GDM1 (cell line): ENCODE data around the gene PTPRCAP.
A peak's percentile ranks its signal among the peaks of the same experiment; 100 is the strongest.
"Not testable (repeated sequence)": the region's sequence is repeated elsewhere in the genome, so short reads cannot be mapped to it uniquely, and the experiment has no call there.

Experiments used
- DNase-seq: peaks from one replicate; lab custom pipeline; 2025; lab: John Stamatoyannopoulos, UW

PTPRCAP gene

DNA sequence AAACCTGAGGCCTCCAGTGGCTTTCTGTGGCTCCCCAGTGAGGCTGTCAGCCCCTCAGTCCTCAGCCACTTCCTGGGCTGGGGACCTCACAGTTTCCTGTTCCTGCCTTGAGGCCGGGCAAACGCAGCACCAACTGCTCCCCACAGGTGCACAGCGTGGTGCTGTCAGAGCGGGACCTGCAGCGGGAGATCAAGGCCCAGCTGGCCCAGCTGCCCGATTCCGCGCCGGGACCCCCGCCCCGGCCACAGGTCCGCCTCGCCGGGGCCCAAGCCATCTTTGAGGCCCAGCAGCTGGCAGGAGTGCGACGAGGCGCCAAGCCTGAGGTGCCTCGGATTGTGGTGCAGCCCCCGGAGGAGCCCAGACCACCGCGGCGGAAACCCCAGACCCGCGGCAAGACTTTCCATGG is 28.2 kb downstream of the PTPRCAP start:
- peak; percentile 70 for DNase-seq

- no peak for DNase-seq
Observed at GRCh38 chr11:67408437-67409200, 28.9 kb downstream of the PTPRCAP start.

DNA sequence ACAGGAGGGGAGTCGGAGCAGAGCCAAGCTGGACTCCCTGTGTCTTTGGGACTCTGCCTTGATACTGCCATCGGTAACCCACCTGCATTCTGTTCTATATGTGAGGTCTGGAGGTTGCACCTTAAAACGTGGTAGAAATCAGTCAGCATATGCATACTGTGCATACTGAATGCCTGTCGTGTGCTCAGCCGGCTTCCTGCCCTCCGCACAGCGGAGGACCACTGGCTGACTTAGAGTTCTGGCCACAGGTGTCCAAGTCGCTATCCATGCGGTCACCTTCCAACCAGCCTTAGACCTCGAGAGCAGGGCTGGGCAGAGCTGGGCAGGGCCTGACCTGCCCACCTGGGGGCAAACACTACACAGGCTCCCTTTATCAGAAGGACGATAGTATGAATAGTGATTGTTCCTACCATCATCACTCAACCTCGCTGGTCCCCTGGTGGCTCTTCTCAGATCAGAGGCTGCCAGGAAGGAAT is 29.8 kb downstream of the PTPRCAP start:
- DNase-seq, result no peak

GRCh38 chr11:67406969-67407687 is 30.4 kb downstream of the PTPRCAP start:
- no peak for DNase-seq

DNA sequence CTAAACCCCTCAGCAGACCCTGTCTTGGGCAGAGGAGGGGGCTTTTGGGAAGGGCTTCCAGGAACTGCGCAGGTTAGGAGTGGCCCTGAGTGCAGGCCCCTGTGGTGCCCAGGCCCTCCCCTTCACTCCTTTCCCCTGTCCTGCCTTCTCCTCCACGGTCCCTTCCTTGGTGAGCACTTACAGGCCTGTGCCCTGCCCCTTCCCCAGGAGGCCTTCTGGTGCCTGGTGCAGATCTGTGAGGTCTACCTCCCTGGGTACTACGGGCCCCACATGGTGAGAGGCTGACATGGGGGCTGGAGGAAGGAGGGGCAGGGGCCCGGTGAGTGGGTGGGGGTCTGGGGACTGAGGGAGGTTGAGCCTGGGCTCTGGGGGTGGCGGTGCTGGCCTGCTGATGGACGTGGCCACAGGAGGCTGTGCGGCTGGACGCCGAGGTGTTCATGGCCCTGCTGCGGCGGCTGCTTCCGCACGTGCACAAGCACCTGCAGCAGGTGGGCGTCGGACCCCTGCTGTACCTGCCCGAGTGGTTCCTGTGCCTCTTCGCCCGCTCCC is 31.0 kb downstream of the PTPRCAP start:
- no peak for DNase-seq

GRCh38 chr11:67405688-67406339 is 31.7 kb downstream of the PTPRCAP start:
- DNase-seq, result no peak

- DNase-seq, result no peak
Observed at GRCh38 chr11:67405196-67405567, 32.3 kb downstream of the PTPRCAP start.

GRCh38 chr11:67404515-67405195 is 32.8 kb downstream of the PTPRCAP start:
- no peak for DNase-seq

GRCh38 chr11:67403085-67403484 is 34.4 kb downstream of the PTPRCAP start:
- DNase-seq, result not testable (repeated sequence)

GRCh38 chr11:67402192-67402839 is 35.2 kb downstream of the PTPRCAP start:
- not testable (repeated sequence) for DNase-seq

GRCh38 chr11:67401495-67402191 is 35.8 kb downstream of the PTPRCAP start, which contains the start of gene PPP1CA:
PPP1CA (minus strand) TSS chr11:67401858; CDS start chr11:67401782, 76 bp downstream.
- peak; percentile 88 for DNase-seq

DNA sequence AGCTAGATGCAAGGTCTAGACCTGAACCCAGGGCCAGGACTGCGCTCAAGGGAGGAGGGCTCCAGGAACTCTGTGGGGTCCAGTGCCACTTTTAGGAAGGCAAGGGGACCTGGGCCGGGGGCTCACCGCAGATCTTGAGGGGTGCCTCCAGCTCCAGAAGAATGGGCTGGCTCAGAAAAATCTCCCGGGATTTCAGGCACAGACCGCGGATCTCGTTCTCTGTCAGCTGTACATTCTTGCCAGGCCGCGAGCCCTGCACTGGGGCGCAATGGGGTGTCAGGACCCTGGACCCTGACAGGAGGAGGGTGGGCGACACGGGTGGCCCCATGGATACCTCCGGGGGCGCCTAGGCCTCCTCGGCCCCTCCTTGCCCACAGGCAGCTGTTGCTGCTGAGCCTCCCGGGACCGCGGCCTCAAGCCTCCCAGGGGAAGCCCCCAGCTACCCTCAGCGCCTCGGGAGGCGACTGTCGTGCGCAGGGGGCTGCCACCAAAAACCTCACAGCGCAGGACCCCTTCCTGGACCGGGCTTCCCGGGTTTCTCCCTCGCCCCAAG is 36.5 kb downstream of the PTPRCAP start:
- no peak for DNase-seq

DNA sequence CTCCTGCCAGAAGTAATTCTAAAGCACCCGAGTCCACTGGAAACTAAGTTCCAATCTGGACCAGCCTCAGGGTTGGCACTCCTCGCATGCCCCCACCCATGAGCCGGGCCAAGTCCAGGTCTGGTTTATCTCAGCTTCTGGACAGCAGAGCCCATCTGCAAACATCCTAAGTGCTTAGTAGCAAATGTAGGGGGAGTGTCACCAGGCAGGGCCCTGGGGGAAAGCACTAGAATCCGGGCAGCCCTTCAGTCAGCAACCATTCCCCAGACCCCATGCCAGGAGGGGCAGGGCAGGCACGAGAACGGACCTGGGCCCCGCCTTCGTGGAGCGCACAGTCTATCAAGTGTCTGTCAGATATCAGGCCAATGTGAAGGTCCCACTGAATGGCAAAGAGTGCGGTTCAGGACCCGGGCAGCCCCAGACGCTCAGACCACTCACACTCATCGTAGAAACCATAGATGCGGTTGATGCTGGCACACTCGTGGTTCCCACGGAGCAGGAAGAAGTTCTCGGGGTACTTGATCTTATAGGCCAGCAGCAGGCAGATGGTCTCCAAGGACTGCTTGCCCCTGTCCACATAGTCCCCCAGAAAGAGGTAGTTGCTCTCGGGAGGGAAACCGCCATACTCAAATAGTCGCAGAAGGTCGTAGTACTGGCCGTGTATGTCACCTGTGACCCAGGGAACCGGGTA is 37.1 kb downstream of the PTPRCAP start:
- DNase-seq, result no peak

DNA sequence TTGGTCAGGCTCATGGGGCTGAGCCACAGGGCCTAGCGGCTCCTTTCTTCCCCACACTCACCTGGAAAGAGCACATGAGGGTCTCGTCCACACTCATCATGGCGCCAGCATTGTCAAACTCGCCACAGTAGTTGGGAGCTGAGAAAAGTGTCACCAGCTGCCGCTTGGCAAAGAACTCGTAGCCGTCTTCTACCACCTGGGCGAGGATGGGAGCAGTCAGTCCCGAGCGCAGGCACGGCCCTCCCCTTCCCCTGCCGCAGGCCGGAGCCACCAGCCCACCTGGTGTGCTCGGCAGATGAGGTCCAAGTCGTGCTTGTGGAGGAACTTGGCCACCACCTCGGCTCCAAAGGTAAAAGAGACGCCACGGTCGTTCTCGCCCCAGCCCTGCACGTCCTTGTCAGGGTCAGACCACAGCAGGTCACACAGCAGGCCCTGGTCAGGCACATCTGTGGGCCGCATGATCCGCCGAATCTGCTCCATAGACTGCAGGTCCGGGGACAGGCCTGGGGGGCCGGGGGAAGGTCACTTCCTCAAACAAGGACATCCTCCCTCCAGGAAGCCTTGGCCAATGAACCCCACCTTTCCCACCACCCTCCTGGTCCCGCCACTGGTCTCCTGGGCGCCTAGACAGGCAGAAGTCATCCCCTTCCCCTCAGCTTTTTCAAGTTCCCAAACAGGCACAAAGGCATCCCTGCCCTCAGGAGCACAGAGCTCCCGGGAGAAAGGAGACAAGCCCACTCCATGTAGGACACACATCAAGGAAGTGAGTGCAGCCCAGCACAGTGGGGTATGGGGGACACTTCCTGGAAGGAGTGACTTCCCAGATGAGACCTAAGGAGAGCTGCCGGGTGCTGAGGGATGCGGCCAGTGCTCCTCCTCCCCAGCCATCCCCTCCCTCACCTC is 38.6 kb downstream of the PTPRCAP start:
- no peak for DNase-seq

GRCh38 chr11:67397986-67398660 is 39.4 kb downstream of the PTPRCAP start:
- no peak for DNase-seq

- DNase-seq, result no peak
Observed at GRCh38 chr11:67397536-67397935, 39.9 kb downstream of the PTPRCAP start.

DNA sequence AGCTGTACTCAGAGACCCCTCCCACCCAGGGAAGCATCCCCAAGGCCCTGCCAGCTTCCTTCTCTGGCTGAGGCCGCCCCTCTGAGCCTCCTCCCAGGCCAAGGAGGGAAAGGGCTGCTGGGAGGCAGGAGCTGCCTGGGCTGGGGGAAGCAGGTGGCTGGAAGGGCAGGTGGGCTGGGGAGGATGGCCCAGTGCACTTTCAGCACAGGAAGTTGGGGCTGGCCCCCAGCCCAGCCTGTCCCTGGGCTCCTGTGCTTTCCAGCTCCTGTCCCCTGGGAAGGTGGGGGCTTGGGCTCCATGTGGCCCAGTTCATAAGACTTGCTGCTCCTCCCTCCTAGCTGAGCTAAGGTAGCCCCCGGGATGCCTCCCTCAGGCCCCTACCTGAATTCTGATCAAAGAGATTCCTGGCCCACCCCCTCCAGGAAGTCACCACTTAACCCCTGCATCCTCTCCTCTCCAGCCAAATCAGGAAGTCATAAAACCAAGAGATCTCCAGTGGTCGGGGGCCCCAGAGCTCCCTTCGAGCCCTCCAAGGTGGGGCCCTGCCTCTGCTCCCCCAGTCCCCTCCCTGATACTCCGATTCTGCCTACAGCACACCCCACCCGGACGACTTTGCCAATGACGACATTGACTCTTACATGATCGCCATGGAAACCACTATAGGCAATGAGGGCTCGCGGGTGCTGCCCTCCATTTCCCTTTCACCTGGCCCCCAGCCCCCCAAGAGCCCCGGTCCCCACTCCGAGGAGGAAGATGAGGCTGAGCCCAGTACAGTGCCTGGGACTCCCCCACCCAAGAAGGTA is 40.7 kb downstream of the PTPRCAP start:
- no peak for DNase-seq
